OCI-LY3 (cell line): Measurements from ENCODE around the gene TNS1.

Experiments
- EZH2phosphoT487 ChIP-seq: fragments of 200-600 bp; shearing (Covaris generic); IDR thresholded peaks from 2 replicates; pipeline ENCODE4 v1.6.1; 2018; ENCODE audit warnings: antibody characterized with exemption, mixed run types, low read depth
- TF ChIP-seq, protein P1 (sequence below): fragments of 200-600, 300-600 bp; sonication (generic); IDR thresholded peaks from 2 replicates; pipeline ENCODE4 v1.5.1; 2014; ENCODE audit warnings: antibody characterized with exemption, low read length, low read depth

- TF ChIP-seq, protein P1, sequence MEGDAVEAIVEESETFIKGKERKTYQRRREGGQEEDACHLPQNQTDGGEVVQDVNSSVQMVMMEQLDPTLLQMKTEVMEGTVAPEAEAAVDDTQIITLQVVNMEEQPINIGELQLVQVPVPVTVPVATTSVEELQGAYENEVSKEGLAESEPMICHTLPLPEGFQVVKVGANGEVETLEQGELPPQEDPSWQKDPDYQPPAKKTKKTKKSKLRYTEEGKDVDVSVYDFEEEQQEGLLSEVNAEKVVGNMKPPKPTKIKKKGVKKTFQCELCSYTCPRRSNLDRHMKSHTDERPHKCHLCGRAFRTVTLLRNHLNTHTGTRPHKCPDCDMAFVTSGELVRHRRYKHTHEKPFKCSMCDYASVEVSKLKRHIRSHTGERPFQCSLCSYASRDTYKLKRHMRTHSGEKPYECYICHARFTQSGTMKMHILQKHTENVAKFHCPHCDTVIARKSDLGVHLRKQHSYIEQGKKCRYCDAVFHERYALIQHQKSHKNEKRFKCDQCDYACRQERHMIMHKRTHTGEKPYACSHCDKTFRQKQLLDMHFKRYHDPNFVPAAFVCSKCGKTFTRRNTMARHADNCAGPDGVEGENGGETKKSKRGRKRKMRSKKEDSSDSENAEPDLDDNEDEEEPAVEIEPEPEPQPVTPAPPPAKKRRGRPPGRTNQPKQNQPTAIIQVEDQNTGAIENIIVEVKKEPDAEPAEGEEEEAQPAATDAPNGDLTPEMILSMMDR: no peak
- TF ChIP-seq EZH2phosphoT487: no peak
These were observed 129.4 kb downstream of the TNS1 start for GRCh38 chr2:217873371-217873770.
